ENCODE results near the gene AKNA.

The AKNA gene

GRCh38 chr9:114387680-114388356 is at the start of gene AKNA:
AKNA (minus strand) TSS chr9:114387982; CDS start chr9:114381333, 6,649 bp downstream.
- peak; percentile 71 for DNase-seq (ENCODE audit: low read depth, low spot score)

DNA sequence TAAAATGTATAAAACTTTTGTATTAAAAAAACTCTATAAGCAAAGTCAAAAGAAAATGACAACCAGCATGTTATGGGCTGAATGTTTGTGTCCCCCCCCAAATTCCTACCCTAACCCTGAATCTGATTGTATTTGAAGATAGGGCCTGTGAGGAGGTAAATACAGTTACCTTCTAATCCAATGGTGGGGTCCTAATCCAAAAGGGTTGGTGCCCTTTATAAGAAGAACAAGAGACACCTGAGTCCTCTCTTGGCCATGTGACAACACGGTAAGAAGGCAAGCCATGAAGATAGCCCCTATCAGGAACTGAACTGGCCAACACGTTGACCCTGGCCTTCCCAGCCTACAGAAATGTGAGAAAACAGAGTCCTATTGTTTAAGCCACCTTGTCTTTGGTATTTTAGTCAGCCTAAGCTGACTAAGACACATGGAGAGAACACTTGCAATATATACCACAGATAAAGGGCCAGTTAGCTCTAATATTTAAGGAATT is 49.7 kb upstream of the AKNA start:
- DNase-seq (ENCODE audit: low read depth, low spot score), result no peak

DNA sequence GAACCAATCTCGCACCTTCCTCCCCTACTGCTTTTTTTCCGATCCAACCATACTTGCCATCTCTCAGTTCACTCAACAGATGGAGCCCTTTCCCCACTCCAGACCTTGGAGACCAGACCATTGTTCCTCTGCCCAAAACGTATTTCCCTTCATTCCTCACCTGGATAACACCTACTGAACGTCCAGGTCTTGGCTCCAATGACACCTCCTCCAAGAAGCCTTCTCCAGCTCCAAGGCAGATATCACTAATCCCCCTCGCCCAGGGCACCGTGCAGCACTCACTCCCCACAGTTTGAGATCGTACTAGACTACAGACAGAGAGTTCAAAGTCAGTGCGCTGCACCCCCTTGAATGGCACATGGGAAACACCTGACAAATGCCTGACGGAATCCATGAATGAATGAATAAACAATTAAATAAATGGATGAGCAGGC is 47.1 kb upstream of the AKNA start:
- no peak for DNase-seq (ENCODE audit: low read depth, low spot score)

GRCh38 chr9:114433720-114434255 is 46.0 kb upstream of the AKNA start:
- no peak for DNase-seq (ENCODE audit: low read depth, low spot score)

GRCh38 chr9:114433086-114433485 is 45.3 kb upstream of the AKNA start:
- DNase-seq (ENCODE audit: low read depth, low spot score), result no peak

GRCh38 chr9:114432323-114433067 is 44.7 kb upstream of the AKNA start:
- no peak for DNase-seq (ENCODE audit: low read depth, low spot score)

DNA sequence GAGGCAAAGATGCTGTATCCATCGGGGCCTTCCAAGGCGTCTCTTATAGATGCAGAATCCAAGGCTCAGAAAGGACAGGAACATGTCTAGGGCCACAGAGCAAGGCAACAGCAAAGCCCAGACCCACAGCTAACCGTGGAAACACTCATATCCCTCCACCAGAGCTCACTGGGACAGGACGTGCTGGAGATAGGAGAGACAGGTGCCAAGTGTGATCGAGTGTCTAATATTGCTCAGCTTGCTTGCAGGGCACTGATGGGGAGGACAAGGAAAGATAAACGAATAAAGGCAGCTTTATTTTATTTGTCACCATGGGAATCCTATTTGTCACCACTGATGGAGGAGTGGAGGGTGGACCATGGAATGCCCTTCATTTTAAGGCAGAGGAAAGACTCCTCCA is 44.0 kb upstream of the AKNA start:
- no peak for DNase-seq (ENCODE audit: low read depth, low spot score)

DNA sequence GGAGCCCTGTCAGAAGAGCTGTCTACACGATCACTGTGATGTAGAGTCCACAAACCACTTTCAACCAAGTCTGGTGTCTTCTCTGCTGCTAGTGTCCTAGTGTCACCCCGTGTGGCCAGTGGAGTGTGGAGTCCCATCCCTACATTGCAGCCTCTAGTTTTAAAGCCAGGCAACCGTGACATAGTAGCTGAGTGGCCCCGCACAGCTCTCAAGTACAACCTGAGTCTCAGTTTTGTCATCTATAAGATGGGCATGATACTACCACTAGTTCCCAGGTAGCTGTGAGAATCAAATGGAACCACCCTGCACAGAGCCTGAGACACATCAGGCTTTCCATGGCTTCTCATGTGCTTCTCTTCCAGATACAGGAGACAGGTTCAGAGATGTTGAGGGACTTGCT is 43.2 kb upstream of the AKNA start:
- DNase-seq (ENCODE audit: low read depth, low spot score), result no peak

GRCh38 chr9:114430457-114430856 is 42.7 kb upstream of the AKNA start:
- DNase-seq (ENCODE audit: low read depth, low spot score), result no peak

GRCh38 chr9:114429488-114429887 is 41.7 kb upstream of the AKNA start:
- DNase-seq (ENCODE audit: low read depth, low spot score), result no peak

DNA sequence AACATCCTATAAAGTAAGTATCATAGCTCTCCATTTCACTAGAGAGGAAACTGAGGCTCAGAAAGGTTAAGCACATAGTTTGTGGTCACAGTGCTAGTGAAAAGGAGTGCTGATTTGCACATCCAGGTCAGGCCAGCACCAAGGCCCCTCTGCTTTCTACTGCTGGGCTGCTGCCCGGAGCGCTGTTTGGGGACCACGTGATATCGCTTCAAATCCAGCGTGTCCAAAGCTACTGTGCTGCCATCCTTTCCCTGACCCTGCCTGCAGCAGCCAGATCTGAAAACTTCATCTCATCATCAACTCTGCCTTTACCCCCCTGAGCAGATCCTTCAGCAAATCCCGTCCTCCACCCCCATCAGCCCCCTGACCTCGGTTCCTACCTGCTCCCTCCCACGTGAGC is 40.7 kb upstream of the AKNA start:
- no peak for DNase-seq (ENCODE audit: low read depth, low spot score)

GRCh38 chr9:114427644-114428043 is 39.9 kb upstream of the AKNA start:
- no peak for DNase-seq (ENCODE audit: low read depth, low spot score)

DNA sequence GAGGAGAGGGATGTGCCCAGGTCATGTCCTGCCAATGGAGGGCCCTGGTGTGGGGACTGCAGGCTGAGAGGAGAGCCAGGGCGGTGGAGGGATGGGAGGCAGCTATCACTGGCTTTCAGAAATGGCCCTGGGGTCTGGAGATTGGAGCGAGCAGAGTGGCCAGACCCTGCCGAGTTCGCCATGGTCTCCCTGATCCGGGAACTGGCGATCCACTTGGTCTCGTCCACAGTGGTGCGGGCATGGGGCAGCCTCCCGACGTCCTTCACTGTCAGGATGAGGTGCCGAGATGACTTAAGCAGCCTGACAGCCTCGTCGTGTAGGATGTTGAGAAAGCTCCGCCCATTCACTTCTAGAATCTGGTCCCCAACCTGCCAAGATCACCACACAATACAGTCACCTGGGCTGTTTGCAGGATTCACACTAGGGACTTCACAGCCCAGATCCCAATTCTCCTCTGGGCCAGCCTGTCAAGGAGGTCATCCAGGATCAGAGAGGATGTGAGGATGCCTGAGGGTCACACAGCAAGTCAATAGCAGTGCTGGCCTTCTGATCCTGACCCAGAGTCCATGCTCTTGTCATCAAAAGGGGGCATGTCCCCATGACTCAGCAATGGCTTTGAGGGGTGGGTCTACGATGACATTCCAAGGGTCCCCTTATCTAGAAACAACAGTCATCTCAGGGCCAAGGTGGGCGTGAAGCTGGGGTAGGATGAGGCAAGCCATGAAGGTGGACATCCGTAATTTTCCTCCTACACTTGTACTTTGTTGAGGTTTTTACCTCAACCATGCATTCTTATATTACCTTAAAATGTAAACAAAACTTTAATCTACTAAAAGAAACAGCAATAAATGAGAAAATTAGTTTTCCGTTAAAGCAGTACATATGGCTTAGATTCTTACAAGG is 38.5 kb upstream of the AKNA start:
- no peak for DNase-seq (ENCODE audit: low read depth, low spot score)

DNA sequence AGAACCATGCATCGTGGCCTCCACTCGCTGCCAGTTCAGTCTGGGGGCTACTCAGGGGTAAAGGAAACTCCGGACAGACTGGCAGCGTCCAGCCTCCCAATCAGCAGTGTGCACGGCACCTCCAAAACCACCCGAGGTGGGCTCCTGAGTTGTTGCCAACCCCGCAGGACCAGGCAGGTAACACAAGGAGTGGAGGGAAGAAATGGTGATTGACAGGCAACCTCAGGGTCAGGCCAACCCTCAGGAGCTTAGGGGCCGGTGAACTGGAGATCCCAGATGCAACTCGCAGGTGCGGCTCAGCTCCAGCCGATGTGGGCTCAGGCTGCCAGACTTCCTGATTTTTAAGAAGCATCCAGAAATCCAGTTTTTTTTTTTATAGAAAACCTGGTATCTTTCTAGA is 37.3 kb upstream of the AKNA start:
- no peak for DNase-seq (ENCODE audit: low read depth, low spot score)

DNA sequence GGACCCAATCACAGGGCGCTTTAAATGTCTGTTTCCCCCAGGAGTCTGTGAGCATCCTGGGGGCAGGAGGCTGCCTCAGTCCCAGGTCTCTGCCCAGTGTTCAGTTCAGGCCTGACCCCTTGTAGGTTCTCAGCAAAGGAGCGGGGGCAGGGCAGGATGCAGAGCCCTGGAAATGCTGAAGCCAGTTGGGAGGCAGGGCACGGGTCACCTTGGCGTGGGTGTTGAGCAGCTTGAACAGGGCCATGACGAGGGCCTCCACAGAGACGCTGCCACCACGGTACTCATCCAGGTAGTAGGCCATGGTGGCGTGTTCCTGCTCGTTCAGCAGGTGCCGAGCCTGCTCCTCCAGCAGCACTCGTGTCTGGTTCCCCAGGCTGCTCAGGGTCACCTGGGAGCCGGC is 36.3 kb upstream of the AKNA start:
- DNase-seq (ENCODE audit: low read depth, low spot score), result no peak

DNA sequence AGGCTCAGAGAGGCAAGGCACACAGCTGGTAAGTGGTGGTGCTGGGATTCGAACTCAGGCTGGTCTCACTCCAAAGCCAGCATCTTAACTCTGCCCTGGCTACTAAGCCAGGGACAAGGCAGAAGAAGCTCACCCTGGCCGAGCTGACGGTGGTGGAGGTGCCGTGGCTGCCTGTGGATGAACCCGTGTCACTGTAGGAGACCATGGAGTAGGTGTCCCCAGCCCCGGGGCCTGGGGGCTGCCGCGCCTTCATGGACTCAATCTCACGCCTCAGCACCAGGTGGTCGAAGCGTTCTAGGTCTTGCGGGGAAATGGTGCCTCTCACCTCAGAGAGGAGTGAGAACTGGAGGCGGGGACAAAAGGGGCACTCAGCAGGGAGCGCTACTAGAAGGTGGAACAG is 35.4 kb upstream of the AKNA start:
- DNase-seq (ENCODE audit: low read depth, low spot score), result no peak

- no peak for DNase-seq (ENCODE audit: low read depth, low spot score)
Measured at GRCh38 chr9:114421147-114421546, 33.4 kb upstream of the AKNA start.

GRCh38 chr9:114419796-114420195 is 32.0 kb upstream of the AKNA start:
- no peak for DNase-seq (ENCODE audit: low read depth, low spot score)

- no peak for DNase-seq (ENCODE audit: low read depth, low spot score)
Measured at GRCh38 chr9:114418053-114418452, 30.3 kb upstream of the AKNA start.

DNA sequence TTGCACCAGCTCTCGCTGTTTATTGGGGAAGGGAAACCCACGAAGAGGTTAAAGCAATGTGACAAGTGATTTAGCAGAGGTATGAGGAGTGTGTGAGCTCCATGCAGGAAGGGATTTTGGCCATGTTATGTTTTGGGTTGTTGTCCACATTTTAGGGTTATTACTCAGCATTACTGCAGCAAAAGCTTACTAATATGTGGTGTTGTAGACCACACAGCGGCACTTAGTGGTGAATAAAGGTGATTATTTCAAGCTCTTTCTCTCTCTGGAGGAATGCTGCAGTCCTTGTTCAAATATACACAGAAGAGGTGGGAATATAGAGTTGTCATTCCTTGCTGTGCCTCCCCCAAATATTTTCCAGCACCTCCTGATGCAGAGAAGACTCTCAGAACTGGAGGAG is 29.7 kb upstream of the AKNA start:
- no peak for DNase-seq (ENCODE audit: low read depth, low spot score)

DNA sequence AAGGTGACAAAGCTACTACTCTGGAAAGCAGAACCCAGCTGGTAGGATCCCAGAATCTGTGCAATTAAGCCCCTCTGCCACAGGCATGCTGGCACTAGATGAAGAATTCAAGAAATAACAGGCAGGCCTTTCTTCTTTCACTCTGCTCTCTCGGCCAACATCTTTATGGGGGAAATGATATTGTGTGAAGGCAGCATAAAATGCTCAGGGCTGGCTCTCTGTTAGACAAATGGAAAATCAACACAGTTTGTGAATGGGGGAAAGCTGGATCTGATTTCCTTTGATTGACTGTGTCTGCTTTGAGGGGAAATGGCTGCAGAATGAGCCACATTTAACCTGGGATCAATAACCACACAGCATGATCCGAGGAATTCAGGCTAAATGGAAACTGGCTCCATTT is 29.1 kb upstream of the AKNA start:
- DNase-seq (ENCODE audit: low read depth, low spot score), result no peak

DNA sequence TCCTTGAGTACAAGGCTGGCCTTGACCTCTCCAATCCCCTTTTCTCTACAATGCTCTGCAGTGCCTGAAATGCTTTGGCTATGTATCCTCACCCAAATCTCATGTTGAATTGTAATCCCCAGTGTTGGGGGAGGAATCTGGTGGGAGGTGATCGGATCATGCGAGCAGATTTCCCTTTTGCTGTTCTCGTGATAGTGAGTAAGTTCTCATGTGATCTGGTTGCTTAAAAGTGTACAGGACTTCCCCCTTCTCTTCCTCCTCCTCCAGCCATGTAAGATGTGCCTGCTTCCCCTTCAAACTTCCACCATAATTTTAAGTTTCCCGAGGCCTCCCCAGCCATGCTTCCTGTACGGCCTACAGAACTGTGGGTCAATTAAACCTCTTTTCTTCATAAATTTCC is 28.5 kb upstream of the AKNA start:
- DNase-seq (ENCODE audit: low read depth, low spot score), result no peak

All from activated CD4-positive, CD25-positive, alpha-beta regulatory T cell treated with anti-CD3 and anti-CD28 coated beads, Interleukin-2, amount 50 U/mL, for 16 hours (primary cell).